IMR-90 (cell line): ENCODE results near the gene FOXL1. TPM values are rescaled to one million over a fixed set of nuclear protein-coding genes. Genes with fewer than 3 reads are reported as not detected.
A peak's percentile ranks its signal among the peaks of the same experiment; 100 is the strongest.

Experiments
- ATAC-seq: fragments of 200-7000 bp; cut with Tn5 transposase; 2 replicates; pipeline ENCODE4 v1.9.1; 2020; ENCODE audit warnings: low read depth, mild to moderate bottlenecking, moderate library complexity
- BruUV-seq: library from RNA; stranded (reverse); fragments of 400-500 nt; replicated peaks from 2 replicates; lab custom pipeline; 2021; lab: Mats Ljungman, UMichigan
- CTCF ChIA-PET: fragments of 300-600 bp; formaldehyde crosslinking; extraction: SDS; loops from one replicate; lab custom pipeline; 2021; ENCODE audit warnings: antibody characterized with exemption; lab: Yijun Ruan, JAX
- POLR2A ChIA-PET: fragments of 300-600 bp; sonication (Branson Sonifier 250); formaldehyde crosslinking; loops from one replicate; lab custom pipeline; 2022; ENCODE audit warnings: antibody characterized with exemption; ENCODE audit not compliant: unreplicated experiment; lab: Charles Lee
- DNase-seq: peaks from one replicate; pipeline ENCODE4 v3.0.0; 2013
- H2AFZ ChIP-seq: replicated peaks from 2 replicates; pipeline ENCODE3; 2013; ENCODE audit warnings: low read length, mild to moderate bottlenecking; ENCODE audit not compliant: poor library complexity
- H2AK5ac ChIP-seq: 2 replicates; pipeline ENCODE4 v1.6.1; 2013; ENCODE audit warnings: low read depth, low read length, inconsistent platforms
- H2AK9ac ChIP-seq: replicated peaks from 2 replicates; pipeline ENCODE3; 2013; ENCODE audit warnings: mild to moderate bottlenecking, low read depth, low read length, moderate library complexity; ENCODE audit not compliant: poor library complexity
- H2BK120ac ChIP-seq: 2 replicates; pipeline ENCODE4 v1.6.1; 2013; ENCODE audit warnings: low read depth, low read length, inconsistent platforms
- H2BK15ac ChIP-seq: 3 replicates; pipeline ENCODE4 v1.6.1; 2013; ENCODE audit warnings: low read depth, low read length, inconsistent platforms
- H2BK20ac ChIP-seq: 2 replicates; pipeline ENCODE4 v1.6.1; 2013; ENCODE audit warnings: low read depth, mild to moderate bottlenecking, inconsistent platforms, low read length, moderate library complexity
- H2BK5ac ChIP-seq: 2 replicates; pipeline ENCODE4 v1.6.1; 2013; ENCODE audit warnings: mild to moderate bottlenecking, low read depth, low read length, inconsistent platforms; ENCODE audit not compliant: poor library complexity, severe bottlenecking
- H3K14ac ChIP-seq: replicated peaks from 2 replicates; pipeline ENCODE4 v1.6.1; 2013; ENCODE audit warnings: low read depth, low read length, inconsistent platforms
- H3K18ac ChIP-seq: 2 replicates; pipeline ENCODE4 v1.6.1; 2013; ENCODE audit warnings: low read depth, low read length, control low read depth
- H3K23ac ChIP-seq: 2 replicates; pipeline ENCODE4 v1.6.1; 2013; ENCODE audit warnings: low read depth, low read length, inconsistent platforms
- H3K27ac ChIP-seq: 2 replicates; pipeline ENCODE4 v1.5.1; 2013; ENCODE audit warnings: mild to moderate bottlenecking, control low read depth, low read length; ENCODE audit not compliant: insufficient read depth
- H3K27me3 ChIP-seq: 2 replicates; pipeline ENCODE4 v1.6.1; 2013; ENCODE audit warnings: low read length; ENCODE audit not compliant: control insufficient read depth, insufficient read depth
- H3K36me3 ChIP-seq: 2 replicates; pipeline ENCODE4 v1.6.1; 2013; ENCODE audit warnings: low read length, mixed read lengths; ENCODE audit not compliant: control insufficient read depth, insufficient read depth
- H3K4ac ChIP-seq: 2 replicates; pipeline ENCODE4 v1.6.1; 2013; ENCODE audit warnings: low read depth, low read length, inconsistent platforms
- H3K4me1 ChIP-seq: 2 replicates; pipeline ENCODE4 v1.6.1; 2013; ENCODE audit warnings: low read length, mixed read lengths; ENCODE audit not compliant: control insufficient read depth, insufficient read depth
- H3K4me2 ChIP-seq: 2 replicates; pipeline ENCODE4 v1.6.1; 2013; ENCODE audit warnings: low read depth, mild to moderate bottlenecking, control low read depth, low read length, moderate library complexity
- H3K4me3 ChIP-seq: 2 replicates; pipeline ENCODE4 v1.5.1; 2013; ENCODE audit warnings: low read depth, mild to moderate bottlenecking, control low read depth, low read length, moderate library complexity; ENCODE audit not compliant: insufficient read depth
- H3K56ac ChIP-seq: 2 replicates; pipeline ENCODE4 v1.6.1; 2013; ENCODE audit warnings: low read length, inconsistent platforms; ENCODE audit not compliant: insufficient read depth; ENCODE audit errors: extremely low read depth
- H3K79me1 ChIP-seq, 2 experiments: 2 replicates each; pipeline ENCODE4 v1.6.1; 2013; ENCODE audit warnings: low read length in 2 of 2, inconsistent platforms in 1 of 2, low read depth in 1 of 2
- H3K9ac ChIP-seq: 2 replicates; pipeline ENCODE4 v1.6.1; 2013; ENCODE audit warnings: low read depth, low read length, control low read depth
- H3K9me1 ChIP-seq: 2 replicates; pipeline ENCODE4 v1.6.1; 2013; ENCODE audit warnings: low read length, inconsistent platforms; ENCODE audit not compliant: insufficient read depth
- H3K9me3 ChIP-seq: 2 replicates; pipeline ENCODE4 v1.6.1; 2013; ENCODE audit warnings: low read length; ENCODE audit not compliant: control insufficient read depth, insufficient read depth
- H4K20me1 ChIP-seq: 2 replicates; pipeline ENCODE4 v1.6.1; 2013; ENCODE audit warnings: low read length, inconsistent platforms; ENCODE audit not compliant: insufficient read depth
- H4K5ac ChIP-seq: 2 replicates; pipeline ENCODE4 v1.6.1; 2013; ENCODE audit warnings: mild to moderate bottlenecking, low read depth, low read length, control low read depth
- H4K8ac ChIP-seq, 2 experiments: 2 replicates each; pipeline ENCODE4 v1.6.1; 2013; ENCODE audit warnings: low read depth in 2 of 2, low read length in 2 of 2, control low read depth in 1 of 2, inconsistent platforms in 1 of 2
- H4K91ac ChIP-seq: 2 replicates; pipeline ENCODE4 v1.6.1; 2013; ENCODE audit warnings: low read depth, low read length, inconsistent platforms; ENCODE audit not compliant: insufficient read depth
- BHLHE40 ChIP-seq: fragments of 150-350 bp; IDR thresholded peaks from 2 replicates; pipeline ENCODE4 v1.6.1; 2016; ENCODE audit warnings: mild to moderate bottlenecking, low read depth, low read length
- CEBPB ChIP-seq: IDR thresholded peaks from 2 replicates; pipeline ENCODE4 v1.6.1; 2012; ENCODE audit warnings: low read depth, low read length, improper control_type of control experiment
- CHD1 ChIP-seq: IDR thresholded peaks from 2 replicates; pipeline ENCODE4 v1.6.1; 2012; ENCODE audit warnings: low read depth, low read length, improper control_type of control experiment
- FOS ChIP-seq: fragments of 150-350 bp; IDR thresholded peaks from 2 replicates; pipeline ENCODE4 v1.6.1; 2016; ENCODE audit warnings: low read depth, low read length
- MXI1 ChIP-seq: IDR thresholded peaks from 2 replicates; pipeline ENCODE4 v1.6.1; 2012; ENCODE audit warnings: low read depth, mild to moderate bottlenecking, low read length, moderate library complexity, borderline replicate concordance
- NFE2L2 ChIP-seq: fragments of 150-350 bp; IDR thresholded peaks from 2 replicates; pipeline ENCODE4 v1.6.1; 2016; ENCODE audit warnings: low read depth, mild to moderate bottlenecking, low read length
- POLR2A ChIP-seq: IDR thresholded peaks from 2 replicates; pipeline ENCODE4 v1.6.1; 2012; ENCODE audit warnings: mild to moderate bottlenecking, low read depth, low read length
- RAD21 ChIP-seq: IDR thresholded peaks from 2 replicates; pipeline ENCODE4 v1.6.1; 2012; ENCODE audit warnings: low read length, improper control_type of control experiment
- RFX5 ChIP-seq: IDR thresholded peaks from 2 replicates; pipeline ENCODE4 v1.8.0; 2012; ENCODE audit warnings: low read depth, mild to moderate bottlenecking, low read length, moderate library complexity
- SMC3 ChIP-seq: fragments of 150-350 bp; IDR thresholded peaks from 2 replicates; pipeline ENCODE4 v1.6.1; 2016; ENCODE audit warnings: low read depth, mild to moderate bottlenecking, antibody characterized with exemption, low read length, moderate library complexity
- WGBS, 2 experiments: methylation state at CpG; one replicate each; pipeline versions ENCODE4 v1.1.5 to v1.1.7; 2013; ENCODE audit warnings: missing lambda C conversion rate in 2 of 2; ENCODE audit not compliant: insufficient read length in 1 of 2; ENCODE audit errors: extremely low coverage in 2 of 2; 5-methylcytosine and 5-hydroxymethylcytosine counted together
- dilution Hi-C: fragments of 300-500 bp; cut with HindIII; formaldehyde crosslinking; loops from one replicate; pipeline ENCODE4 v1.14.3; 2018; ENCODE audit warnings: low sequenced_read_pairs; ENCODE audit not compliant: unreplicated experiment
- in situ Hi-C: fragments of 300-500 bp; cut with MboI; formaldehyde crosslinking; loops from 3 replicates; pipeline ENCODE4 v1.14.3; 2019; ENCODE audit warnings: low sequenced_read_pairs, inconsistent platforms, mixed read lengths
- intact Hi-C: fragments of 100-400 bp; cut with micrococcal nuclease; formaldehyde crosslinking; loops from 2 replicates; pipeline ENCODE4 v1.10.0; 2022
- polyA plus RNA-seq, 3 experiments: library from polyadenylated mRNA; depleted of rRNA; stranded (reverse); fragments of >200 nt; gene quantifications; 2 replicates each; pipeline ENCODE4 v1.2.3, GENCODE V29; 2012; ENCODE audit warnings: low replicate concordance in 1 of 3
- total RNA-seq: library from RNA; depleted of rRNA; stranded (reverse); fragments of >200 nt; gene quantifications from 2 replicates; pipeline ENCODE4 v1.2.3, GENCODE V29; 2012
- TF ChIP-seq, protein P1 (sequence below): conservative IDR thresholded peaks from 2 replicates; pipeline ENCODE4 v1.5.1; 2012; ENCODE audit warnings: mild to moderate bottlenecking, low read depth, low read length, improper control_type of control experiment
- TF ChIP-seq, protein P2 (sequence below): fragments of 150-350 bp; IDR thresholded peaks from 2 replicates; pipeline ENCODE4 v1.6.1; 2017; ENCODE audit warnings: mild to moderate bottlenecking, antibody characterized with exemption, low read length, low read depth
- TF ChIP-seq, protein P3 (sequence below): fragments of 150-350 bp; IDR thresholded peaks from 2 replicates; pipeline ENCODE4 v1.6.1; 2016; ENCODE audit warnings: low read depth, mild to moderate bottlenecking, low read length, moderate library complexity, borderline replicate concordance

FOXL1 gene
- total and polyA plus RNA-seq, 2 of the 4 experiments (the other 2 are of a cell fraction): 15.2 to 25.8 TPM

DNA sequence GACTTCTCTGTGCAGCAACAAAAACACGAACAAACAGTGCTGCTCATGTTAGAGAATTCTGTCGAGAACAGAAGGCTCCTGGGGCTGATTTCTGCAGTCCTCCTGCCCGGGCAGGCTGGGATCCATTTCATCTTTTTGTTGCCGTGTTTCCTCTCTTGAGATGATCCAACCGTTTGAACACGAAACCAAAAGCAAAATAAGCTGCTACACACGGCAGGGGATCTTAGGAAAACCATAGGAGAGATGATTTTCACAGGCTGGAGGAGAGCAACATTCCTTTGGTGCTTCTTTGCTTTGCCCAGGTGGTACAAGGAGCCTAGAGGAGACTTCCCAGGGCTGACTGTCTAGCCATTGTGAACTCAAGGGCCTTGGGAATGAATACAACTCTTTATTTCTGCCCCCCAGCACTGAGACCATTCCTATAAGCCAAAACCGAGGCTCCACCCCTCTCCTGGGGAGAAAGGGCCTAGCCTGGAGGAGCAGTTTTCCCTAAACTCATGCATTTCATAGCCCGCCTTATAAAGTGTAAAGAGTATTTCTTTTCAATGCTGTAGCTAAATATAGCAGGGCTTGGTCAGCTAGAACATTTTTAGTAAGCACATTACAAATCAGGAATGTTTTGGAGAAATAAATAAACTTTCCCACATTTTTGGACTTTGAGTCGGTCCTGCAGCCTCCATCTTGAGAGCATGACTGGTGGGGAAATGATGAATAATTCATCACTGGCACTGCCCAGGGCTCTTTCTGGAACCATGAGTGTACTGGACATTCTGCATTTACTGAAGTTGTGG, 7.7 kb downstream of the FOXL1 start:
- in situ Hi-C loops (loop anchor here (10.0 kb wide), 1 partner anchor 169 kb away; no protein-coding TSS in a partner anchor), dilution Hi-C loops (no loop called here), intact Hi-C loops (no loop called here)
- ChIA-PET CTCF (interaction anchor here (0.7 kb wide), 1 partner anchor 474 kb away, joined by 3 read pairs; no protein-coding TSS in a partner anchor), POLR2A (no interaction called here)
- H3K23ac ChIP-seq: peak overlapping the region; percentile 96
- peak overlapping the region; percentile 89 for H3K18ac ChIP-seq
- H4K20me1 ChIP-seq: peaks cover 3% of the 10 kb centered on the region; the same call in 1 of the 2 replicates
- peaks cover 31 to 64% of the 10 kb centered on the region in 2 experiments for H3K79me1 ChIP-seq
- H4K5ac ChIP-seq: peak overlapping the region; percentile 77
- peak overlapping the region; percentile 96 for H2BK5ac ChIP-seq
- H3K9me3 ChIP-seq: no peaks in the 10 kb centered on the region
- H3K4me1 ChIP-seq: peaks cover 47% of the 10 kb centered on the region
- peak overlapping the region; percentile 1; the same call in 1 of the 2 replicates for H3K4me3 ChIP-seq
- peak overlapping the region; percentile 86 for H2AK9ac ChIP-seq
- peak overlapping the region; percentile 12 to 92; a peak in 3 of 4 replicates for H4K8ac ChIP-seq
- peak overlapping the region; percentile 80 for H3K56ac ChIP-seq
- ATAC-seq: peak; percentile 64
- H3K36me3 ChIP-seq: peaks cover 3% of the 10 kb centered on the region; the same call in 1 of the 2 replicates
- peak overlapping the region; percentile 70 for H2AFZ ChIP-seq
- no peaks in the 10 kb centered on the region for H3K27me3 ChIP-seq
- H3K14ac ChIP-seq: peak overlapping the region; percentile 85
- peak overlapping the region; percentile 72 for H3K27ac ChIP-seq
- peak overlapping the region; percentile 96 for H2BK20ac ChIP-seq
- H3K9me1 ChIP-seq: peaks cover 46% of the 10 kb centered on the region
- H3K4ac ChIP-seq: peak overlapping the region; percentile 94
- peak; percentile 93 for DNase-seq
- H3K9ac ChIP-seq: peak overlapping the region; percentile 39; the same call in 1 of the 2 replicates
- H3K4me2 ChIP-seq: peak overlapping the region; percentile 66
- WGBS, 2 experiments: 59% methylated on average over 3 of the region's 10 CpGs; no CpG with 5 or more reads in 1 of the 2 experiments
- peak overlapping the region; percentile 96 for H2BK120ac ChIP-seq
- BruUV-seq: no TSS peak
- peak overlapping the region; percentile 99 for H2AK5ac ChIP-seq
- H4K91ac ChIP-seq: peak overlapping the region; percentile 92
- peak overlapping the region; percentile 80; the same call in 2 of the 3 replicates for H2BK15ac ChIP-seq
- no peak for TF ChIP-seq CEBPB
- no peak for TF ChIP-seq MXI1
- peak; percentile 20; the same call in 1 of the 2 replicates for TF ChIP-seq RAD21
- TF ChIP-seq, protein P1, sequence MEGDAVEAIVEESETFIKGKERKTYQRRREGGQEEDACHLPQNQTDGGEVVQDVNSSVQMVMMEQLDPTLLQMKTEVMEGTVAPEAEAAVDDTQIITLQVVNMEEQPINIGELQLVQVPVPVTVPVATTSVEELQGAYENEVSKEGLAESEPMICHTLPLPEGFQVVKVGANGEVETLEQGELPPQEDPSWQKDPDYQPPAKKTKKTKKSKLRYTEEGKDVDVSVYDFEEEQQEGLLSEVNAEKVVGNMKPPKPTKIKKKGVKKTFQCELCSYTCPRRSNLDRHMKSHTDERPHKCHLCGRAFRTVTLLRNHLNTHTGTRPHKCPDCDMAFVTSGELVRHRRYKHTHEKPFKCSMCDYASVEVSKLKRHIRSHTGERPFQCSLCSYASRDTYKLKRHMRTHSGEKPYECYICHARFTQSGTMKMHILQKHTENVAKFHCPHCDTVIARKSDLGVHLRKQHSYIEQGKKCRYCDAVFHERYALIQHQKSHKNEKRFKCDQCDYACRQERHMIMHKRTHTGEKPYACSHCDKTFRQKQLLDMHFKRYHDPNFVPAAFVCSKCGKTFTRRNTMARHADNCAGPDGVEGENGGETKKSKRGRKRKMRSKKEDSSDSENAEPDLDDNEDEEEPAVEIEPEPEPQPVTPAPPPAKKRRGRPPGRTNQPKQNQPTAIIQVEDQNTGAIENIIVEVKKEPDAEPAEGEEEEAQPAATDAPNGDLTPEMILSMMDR: no peak
- TF ChIP-seq RFX5: no peak
- TF ChIP-seq BHLHE40: no peak
- TF ChIP-seq CHD1: no peak
- peak; percentile 62 for TF ChIP-seq FOS
- TF ChIP-seq SMC3: no peak
- no peak for TF ChIP-seq NFE2L2
- TF ChIP-seq, protein P2, sequence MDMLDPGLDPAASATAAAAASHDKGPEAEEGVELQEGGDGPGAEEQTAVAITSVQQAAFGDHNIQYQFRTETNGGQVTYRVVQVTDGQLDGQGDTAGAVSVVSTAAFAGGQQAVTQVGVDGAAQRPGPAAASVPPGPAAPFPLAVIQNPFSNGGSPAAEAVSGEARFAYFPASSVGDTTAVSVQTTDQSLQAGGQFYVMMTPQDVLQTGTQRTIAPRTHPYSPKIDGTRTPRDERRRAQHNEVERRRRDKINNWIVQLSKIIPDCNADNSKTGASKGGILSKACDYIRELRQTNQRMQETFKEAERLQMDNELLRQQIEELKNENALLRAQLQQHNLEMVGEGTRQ: no peak
- TF ChIP-seq POLR2A: peak; percentile 56; the same call in 1 of the 2 replicates
- TF ChIP-seq, protein P3, sequence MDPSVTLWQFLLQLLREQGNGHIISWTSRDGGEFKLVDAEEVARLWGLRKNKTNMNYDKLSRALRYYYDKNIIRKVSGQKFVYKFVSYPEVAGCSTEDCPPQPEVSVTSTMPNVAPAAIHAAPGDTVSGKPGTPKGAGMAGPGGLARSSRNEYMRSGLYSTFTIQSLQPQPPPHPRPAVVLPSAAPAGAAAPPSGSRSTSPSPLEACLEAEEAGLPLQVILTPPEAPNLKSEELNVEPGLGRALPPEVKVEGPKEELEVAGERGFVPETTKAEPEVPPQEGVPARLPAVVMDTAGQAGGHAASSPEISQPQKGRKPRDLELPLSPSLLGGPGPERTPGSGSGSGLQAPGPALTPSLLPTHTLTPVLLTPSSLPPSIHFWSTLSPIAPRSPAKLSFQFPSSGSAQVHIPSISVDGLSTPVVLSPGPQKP: no peak
